Measurements from ENCODE around the gene SDC1. TPM values are rescaled to one million over a fixed set of nuclear protein-coding genes. Genes with fewer than 3 reads are reported as not detected.

The SDC1 gene
- polyA plus RNA-seq, 1 of the 3 experiments (the other 2 are of a cell fraction): 122 TPM

DNA sequence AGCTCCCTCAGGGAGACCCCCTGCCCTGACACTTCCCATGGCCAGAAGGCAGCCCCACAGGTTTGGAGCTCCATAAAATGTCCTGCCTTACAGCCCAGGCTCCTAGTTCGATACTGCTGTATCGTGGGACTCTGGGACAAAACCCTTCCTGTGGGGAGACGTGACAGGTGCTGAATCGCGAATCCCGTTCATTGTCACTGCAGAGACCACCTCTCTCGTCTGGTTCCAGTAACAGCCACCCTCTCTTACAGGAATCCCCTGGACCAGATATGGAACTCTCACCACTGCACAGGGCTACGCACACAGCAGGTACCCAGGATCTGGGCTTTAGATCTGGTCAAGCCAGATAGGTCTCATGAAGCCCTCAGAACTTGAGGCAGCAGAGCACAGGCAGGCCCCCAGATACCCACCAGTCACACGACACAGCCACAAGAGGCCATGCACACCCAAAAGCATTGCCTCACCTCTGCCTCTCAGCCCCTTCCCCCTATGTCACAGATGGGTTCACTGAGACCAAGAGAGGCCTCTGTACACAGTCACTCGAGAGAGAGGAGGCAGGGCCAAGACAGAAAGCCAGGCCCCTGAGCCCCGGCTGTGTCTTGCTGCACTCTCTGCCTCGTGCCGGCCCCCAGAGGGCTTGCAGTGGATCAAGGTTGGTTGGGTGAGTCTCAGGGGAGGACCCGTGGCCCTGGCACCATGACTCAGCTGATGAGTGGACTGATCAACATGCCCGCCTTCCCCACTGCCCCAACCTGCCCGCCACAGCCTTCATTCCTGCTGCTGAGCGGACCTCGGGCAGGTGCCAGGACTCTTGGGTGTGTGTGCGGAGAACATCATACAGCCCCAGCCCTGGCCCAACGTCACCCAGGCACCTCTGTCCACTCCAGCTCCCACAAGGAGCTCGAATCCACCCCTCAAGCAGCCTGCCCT, 7.6 kb downstream of the SDC1 start:
- Histone ChIP-seq H3K4me3 (ENCODE audit: low read depth in 2 of 2, low read length in 1 of 2) (no peak overlapping the region), H3K9me3 (no peaks in the 10 kb centered on the region), H3K4me1 (ENCODE audit: control insufficient read depth in 1 of 2, insufficient read depth in 2 of 2, low read depth in 1 of 2, low read length in 1 of 2) (peaks cover 18 to 49% of the 10 kb centered on the region in 2 experiments), H3K27me3 (ENCODE audit: insufficient read depth) (no peaks in the 10 kb centered on the region), H3K79me2 (ENCODE audit: insufficient read depth) (peaks cover 56% of the 10 kb centered on the region; the same call in 1 of the 2 replicates), H3K4me2 (no peak overlapping the region), H3K9ac (no peak overlapping the region), H2AFZ (ENCODE audit: low read depth) (no peak overlapping the region), H3F3A (replicated peaks; ENCODE audit: insufficient read depth) (peaks cover 13% of the 10 kb centered on the region), H3K27ac (ENCODE audit: low read depth in 2 of 2, low read length in 1 of 2) (no peak overlapping the region), H4K20me1 (ENCODE audit: insufficient read depth) (no peaks in the 10 kb centered on the region; the same call in 1 of the 2 replicates), H3K36me3 (replicated peaks in 1 of 2; ENCODE audit: control insufficient read depth in 1 of 2, insufficient read depth in 2 of 2, low read length in 1 of 2) (no peaks in the 10 kb centered on the region), H3K9me2 (no peaks in the 10 kb centered on the region)
- 92% methylated on average over 18 of the region's 21 CpGs for WGBS (ENCODE audit: low lambda C conversion rate)
- DNase-seq: no peak
- POLR2A ChIA-PET: interaction anchor here (0.8 kb wide), 1 partner anchor 80 kb away, joined by 4 read pairs; no protein-coding TSS in a partner anchor
- TF ChIP-seq, protein P1, sequence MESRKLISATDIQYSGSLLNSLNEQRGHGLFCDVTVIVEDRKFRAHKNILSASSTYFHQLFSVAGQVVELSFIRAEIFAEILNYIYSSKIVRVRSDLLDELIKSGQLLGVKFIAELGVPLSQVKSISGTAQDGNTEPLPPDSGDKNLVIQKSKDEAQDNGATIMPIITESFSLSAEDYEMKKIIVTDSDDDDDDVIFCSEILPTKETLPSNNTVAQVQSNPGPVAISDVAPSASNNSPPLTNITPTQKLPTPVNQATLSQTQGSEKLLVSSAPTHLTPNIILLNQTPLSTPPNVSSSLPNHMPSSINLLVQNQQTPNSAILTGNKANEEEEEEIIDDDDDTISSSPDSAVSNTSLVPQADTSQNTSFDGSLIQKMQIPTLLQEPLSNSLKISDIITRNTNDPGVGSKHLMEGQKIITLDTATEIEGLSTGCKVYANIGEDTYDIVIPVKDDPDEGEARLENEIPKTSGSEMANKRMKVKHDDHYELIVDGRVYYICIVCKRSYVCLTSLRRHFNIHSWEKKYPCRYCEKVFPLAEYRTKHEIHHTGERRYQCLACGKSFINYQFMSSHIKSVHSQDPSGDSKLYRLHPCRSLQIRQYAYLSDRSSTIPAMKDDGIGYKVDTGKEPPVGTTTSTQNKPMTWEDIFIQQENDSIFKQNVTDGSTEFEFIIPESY (IDR thresholded peaks at IDR 0.05; ENCODE audit: borderline replicate concordance, low read depth): no peak
- no peak for TF ChIP-seq CHD2 (IDR thresholded peaks at IDR 0.05; ENCODE audit: low read length, partially characterized antibody)
- CTCF ChIA-PET: interaction anchor here (1.0 to 1.9 kb wide), 3 partner anchors 9 to 74 kb away, joined by 3 to 7 read pairs (median 4); no protein-coding TSS in a partner anchor

DNA sequence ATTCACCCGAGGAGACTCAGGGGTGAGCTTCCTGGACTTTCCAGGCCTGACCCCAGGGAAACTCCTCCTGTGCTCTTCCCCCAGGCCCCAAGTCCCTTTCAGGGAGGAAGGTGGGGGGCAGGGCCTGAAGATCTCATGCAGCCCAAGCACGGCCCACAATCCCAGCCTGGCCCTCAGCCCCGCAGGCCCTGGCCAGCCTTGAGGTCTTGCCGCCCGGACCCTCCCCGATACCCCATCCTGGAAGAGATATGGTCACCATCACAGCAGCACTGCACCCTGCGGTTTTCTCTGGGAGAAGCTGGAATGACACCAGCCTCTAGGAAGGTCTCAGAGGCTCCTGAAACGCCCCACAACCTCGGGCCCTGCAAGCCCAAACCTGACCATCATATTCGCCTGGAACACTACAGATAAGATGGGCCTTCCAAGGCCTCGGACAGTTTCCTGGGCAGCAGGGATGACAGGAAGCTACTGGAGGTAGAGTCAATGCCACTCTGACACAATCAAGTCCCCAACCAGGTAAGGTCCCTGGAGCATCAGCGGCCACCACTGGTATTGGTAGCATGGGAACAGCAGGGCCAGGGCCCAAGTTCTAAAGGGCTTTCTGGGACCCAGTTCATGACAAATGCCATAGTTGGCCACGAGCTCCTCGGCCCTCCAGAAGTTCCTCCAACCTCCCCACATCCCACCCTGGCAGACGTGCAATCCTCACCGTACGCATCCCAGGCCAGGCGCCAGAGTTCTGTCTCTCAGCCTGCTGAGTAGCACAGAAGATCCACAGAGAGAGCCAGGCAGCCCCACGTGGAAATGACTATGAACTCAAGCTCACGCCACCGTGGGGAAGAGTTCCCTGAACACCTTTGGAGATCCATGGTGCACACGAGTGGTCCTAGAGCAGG, 8.6 kb downstream of the SDC1 start:
- Histone ChIP-seq H3K4me1 (ENCODE audit: control insufficient read depth in 1 of 2, insufficient read depth in 2 of 2, low read depth in 1 of 2, low read length in 1 of 2) (peaks cover 8 to 42% of the 10 kb centered on the region in 2 experiments), H3K9me3 (no peaks in the 10 kb centered on the region), H3F3A (replicated peaks; ENCODE audit: insufficient read depth) (peaks cover 4% of the 10 kb centered on the region), H3K36me3 (replicated peaks in 1 of 2; ENCODE audit: control insufficient read depth in 1 of 2, insufficient read depth in 2 of 2, low read length in 1 of 2) (no peaks in the 10 kb centered on the region), H2AFZ (ENCODE audit: low read depth) (no peak overlapping the region), H3K79me2 (ENCODE audit: insufficient read depth) (peaks cover 53% of the 10 kb centered on the region; the same call in 1 of the 2 replicates), H3K9ac (no peak overlapping the region), H4K20me1 (ENCODE audit: insufficient read depth) (no peaks in the 10 kb centered on the region; the same call in 1 of the 2 replicates), H3K4me2 (no peak overlapping the region), H3K4me3 (ENCODE audit: low read depth in 2 of 2, low read length in 1 of 2) (no peak overlapping the region), H3K27me3 (ENCODE audit: insufficient read depth) (no peaks in the 10 kb centered on the region), H3K9me2 (no peaks in the 10 kb centered on the region), H3K27ac (ENCODE audit: low read depth in 2 of 2, low read length in 1 of 2) (no peak overlapping the region; a peak in 1 of 4 replicates)
- ChIA-PET POLR2A (no interaction called here), CTCF (interaction anchor here (1.0 to 1.9 kb wide), 4 partner anchors 8 to 75 kb away, joined by 3 to 7 read pairs (median 4); no protein-coding TSS in a partner anchor)
- TF ChIP-seq, protein P2, sequence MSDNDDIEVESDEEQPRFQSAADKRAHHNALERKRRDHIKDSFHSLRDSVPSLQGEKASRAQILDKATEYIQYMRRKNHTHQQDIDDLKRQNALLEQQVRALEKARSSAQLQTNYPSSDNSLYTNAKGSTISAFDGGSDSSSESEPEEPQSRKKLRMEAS (IDR thresholded peaks at IDR 0.05; ENCODE audit: low read depth): no peak
- TF ChIP-seq GATA2 (CRISPR knock-in tag; IDR thresholded peaks at IDR 0.05): no peak
- TF ChIP-seq FOXM1 (IDR thresholded peaks at IDR 0.05; ENCODE audit: low read depth): no peak
- TF ChIP-seq FOSL2 (IDR thresholded peaks at IDR 0.05; ENCODE audit: borderline replicate concordance, low read depth): no peak
- no peak for TF ChIP-seq CHD2 (IDR thresholded peaks at IDR 0.05; ENCODE audit: low read length, partially characterized antibody)
- TF ChIP-seq, protein P3, sequence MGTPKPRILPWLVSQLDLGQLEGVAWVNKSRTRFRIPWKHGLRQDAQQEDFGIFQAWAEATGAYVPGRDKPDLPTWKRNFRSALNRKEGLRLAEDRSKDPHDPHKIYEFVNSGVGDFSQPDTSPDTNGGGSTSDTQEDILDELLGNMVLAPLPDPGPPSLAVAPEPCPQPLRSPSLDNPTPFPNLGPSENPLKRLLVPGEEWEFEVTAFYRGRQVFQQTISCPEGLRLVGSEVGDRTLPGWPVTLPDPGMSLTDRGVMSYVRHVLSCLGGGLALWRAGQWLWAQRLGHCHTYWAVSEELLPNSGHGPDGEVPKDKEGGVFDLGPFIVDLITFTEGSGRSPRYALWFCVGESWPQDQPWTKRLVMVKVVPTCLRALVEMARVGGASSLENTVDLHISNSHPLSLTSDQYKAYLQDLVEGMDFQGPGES (IDR thresholded peaks at IDR 0.05; ENCODE audit: low read depth, low read length): no peak
- TF ChIP-seq, protein P1 (IDR thresholded peaks at IDR 0.05; ENCODE audit: borderline replicate concordance, low read depth): no peak
- TF ChIP-seq RCOR1 (IDR thresholded peaks at IDR 0.05; ENCODE audit: low read length): no peak
- WGBS (ENCODE audit: low lambda C conversion rate): 96% methylated on average over 21 of the region's 22 CpGs
- no peak for DNase-seq
